Left lung (tissue), 10 donors: ENCODE results near the gene PF4V1. TPM values are rescaled to one million over a fixed set of nuclear protein-coding genes. Genes with fewer than 3 reads are reported as not detected.
A peak's percentile ranks its signal among the peaks of the same experiment; 100 is the strongest.

Experiments used
- ATAC-seq: fragments of 200-7000 bp; cut with Tn5 transposase; one replicate; pipeline ENCODE4 v1.9.1; 2020; ENCODE audit warnings: moderate library complexity
- DNase-seq, 4 donors: peaks; one replicate each; pipeline ENCODE4 v3.0.0-alpha.2; 2013 to 2020
- H3K27ac ChIP-seq, 2 donors: fragments of 200-600 bp; sonication (generic) in 1 of 2; one replicate each; pipeline versions ENCODE4 v1.5.0 to v1.8.0; 2020 to 2021
- H3K27me3 ChIP-seq, 2 donors: fragments of 200-600 bp; sonication (generic) in 1 of 2; one replicate each; pipeline versions ENCODE4 v1.5.0 to v1.8.0; 2020 to 2021
- H3K36me3 ChIP-seq, 2 donors: fragments of 200-600 bp; sonication (generic) in 1 of 2; one replicate each; pipeline versions ENCODE4 v1.5.0 to v1.8.0; 2020 to 2021
- H3K4me1 ChIP-seq, 2 donors: fragments of 200-600 bp; one replicate each; pipeline ENCODE4 v1.8.0; 2021
- H3K4me3 ChIP-seq, 2 donors: fragments of 200-600 bp; sonication (generic) in 1 of 2; one replicate each; pipeline versions ENCODE4 v1.5.0 to v1.8.0; 2020 to 2021; ENCODE audit warnings: mild to moderate bottlenecking in 1 of 2
- H3K9me3 ChIP-seq, 2 donors: fragments of 200-600 bp; sonication (generic) in 1 of 2; one replicate each; pipeline versions ENCODE4 v1.5.0 to v1.8.0; 2020 to 2021
- CTCF ChIP-seq, 2 donors: fragments of 200-600 bp; sonication (generic) in 1 of 2; IDR thresholded peaks; one replicate each; pipeline versions ENCODE4 v1.5.0 to v1.8.0; 2021; ENCODE audit warnings: antibody characterized with exemption in 2 of 2
- intact Hi-C, 2 donors: fragments of 100-400 bp; cut with DNase I; formaldehyde crosslinking; loops; one replicate each; pipeline versions ENCODE4 v1.11.2 to v1.14.2; 2022
- polyA plus RNA-seq, 6 donors: library from polyadenylated mRNA; unstranded; fragments of 120-200 nt; gene quantifications; one replicate each; pipeline ENCODE4 v1.2.1, GENCODE V29; 2013; ENCODE audit not compliant: insufficient read length in 6 of 6
- total RNA-seq, 2 donors: library from RNA; stranded (reverse); fragmentation: NEBNext Ultra II Directional; extraction: Animal tissue kit (Norgen Biotek cat#: 25700); gene quantifications; one replicate each; pipeline ENCODE4 v1.2.1, GENCODE V29; 2021
- donor health status: DM: no; HTN: yes; CAD: no.
- donor health status: DM: no; HTN: no; CAD: no.

Gene PF4V1
- total and polyA plus RNA-seq, 8 donors: 0.53 to 1.0 (median 0.90) TPM; not detected in 5

GRCh38 chr4:73823760-73824159 is 29.3 kb upstream of the PF4V1 start:
- ATAC-seq (no peak), DNase-seq (no peak)
- no peak for TF ChIP-seq CTCF (IDR thresholded peaks at IDR 0.05)
- Histone ChIP-seq H3K36me3 (no peaks in the 10 kb centered on the region), H3K27ac (no peak overlapping the region), H3K4me3 (no peak overlapping the region), H3K27me3 (no peaks in the 10 kb centered on the region), H3K4me1 (peaks cover 0 to 13% of the 10 kb centered on the region in 2 donors), H3K9me3 (peaks cover 0 to 5% of the 10 kb centered on the region in 2 donors)
- intact Hi-C loops: no loop called here

- Histone ChIP-seq H3K9me3 (peaks cover 0 to 5% of the 10 kb centered on the region in 2 donors), H3K4me1 (peaks cover 0 to 17% of the 10 kb centered on the region in 2 donors), H3K36me3 (no peaks in the 10 kb centered on the region), H3K27ac (no peak overlapping the region), H3K4me3 (no peak overlapping the region), H3K27me3 (no peaks in the 10 kb centered on the region)
- DNase-seq (no peak), ATAC-seq (no peak)
- no peak for TF ChIP-seq CTCF (IDR thresholded peaks at IDR 0.05)
- intact Hi-C loops: no loop called here
These were observed 24.1 kb upstream of the PF4V1 start for GRCh38 chr4:73828956-73829355.

- DNase-seq (no peak), ATAC-seq (no peak)
- Histone ChIP-seq H3K4me1 (peaks cover 0 to 22% of the 10 kb centered on the region in 2 donors), H3K4me3 (no peak overlapping the region), H3K36me3 (no peaks in the 10 kb centered on the region), H3K27me3 (peaks cover under 1 to 4% of the 10 kb centered on the region in 2 donors), H3K27ac (no peak overlapping the region), H3K9me3 (peaks cover 0 to 5% of the 10 kb centered on the region in 2 donors)
- no peak for TF ChIP-seq CTCF (IDR thresholded peaks at IDR 0.05)
- intact Hi-C loops: no loop called here
These were observed 21.5 kb upstream of the PF4V1 start for GRCh38 chr4:73831569-73831968.

- ATAC-seq: no peak
- H3K4me3 ChIP-seq: no peak overlapping the region
- peaks cover 8 to 15% of the 10 kb centered on the region in 2 donors for H3K27me3 ChIP-seq
- intact Hi-C loops: no loop called here
- peak overlapping the region in 1 of 2 donors; percentile 3 for H3K27ac ChIP-seq
- no peak for DNase-seq
- TF ChIP-seq CTCF (IDR thresholded peaks at IDR 0.05): no peak
- H3K4me1 ChIP-seq: peaks cover 0 to 26% of the 10 kb centered on the region in 2 donors
- H3K9me3 ChIP-seq: no peaks in the 10 kb centered on the region
- H3K36me3 ChIP-seq: no peaks in the 10 kb centered on the region
These were observed 20.4 kb upstream of the PF4V1 start for GRCh38 chr4:73832651-73833237.

- Histone ChIP-seq H3K4me3 (peak within 1 kb of the TSS in 1 of 2 donors; percentile 30), H3K27ac (peak within 1 kb of the TSS in 1 of 2 donors; percentile 81), H3K4me1 (peaks cover 0 to 18% of the 10 kb centered on the region in 2 donors), H3K9me3 (no peaks in the 10 kb centered on the region), H3K27me3 (peaks cover 11 to 20% of the 10 kb centered on the region in 2 donors), H3K36me3 (no peaks in the 10 kb centered on the region)
- intact Hi-C loops: no loop called here
- DNase-seq: peak in 2 of 4 donors; percentile 37 to 89
- no peak for TF ChIP-seq CTCF (IDR thresholded peaks at IDR 0.05)
- peak; percentile 79 for ATAC-seq
These were observed 16.5 kb upstream of the PF4V1 start, which contains the start of gene CXCL6 for GRCh38 chr4:73836373-73837279. TSS of gene CXCL6 (plus strand) at chr4:73836678. CDS start at chr4:73836751, 73 bp downstream.
